B cell (primary cell): ENCODE results near the gene MRPL53.

Experiments used
- CTCF ChIP-seq: fragments of 200-600 bp; IDR thresholded peaks from one replicate; pipeline ENCODE4 v1.8.0; 2022; ENCODE audit warnings: antibody characterized with exemption, mild to moderate bottlenecking
- EZH2 ChIP-seq: IDR thresholded peaks from 2 replicates; pipeline ENCODE4 v1.6.1; 2012; ENCODE audit warnings: borderline replicate concordance, low read depth, mild to moderate bottlenecking, moderate library complexity, low read length; ENCODE audit not compliant: insufficient read depth, poor library complexity, severe bottlenecking

GRCh38 chr2:74426181-74426758, 46.2 kb downstream of the MRPL53 start:
- TF ChIP-seq CTCF, result no peak
- no peak for TF ChIP-seq EZH2
